Kidney (tissue), 22 donors: ENCODE results near the gene KPNA3. TPM values are rescaled to one million over a fixed set of nuclear protein-coding genes. Genes with fewer than 3 reads are reported as not detected.
A peak's percentile ranks its signal among the peaks of the same experiment; 100 is the strongest.

ENCODE experiments used
- DNase-seq, 5 donors: peaks; one replicate each; pipeline ENCODE4 v3.0.0-alpha.2; 2013 to 2020
- FAIRE-seq: peaks from 2 replicates; lab custom pipeline; 2012; peaks lifted over from hg19 to GRCh38; lab: Jason Lieb, UNC
- H3K27ac ChIP-seq, 2 donors: one replicate each; pipeline ENCODE4 v1.7.0; 2013; ENCODE audit warnings: low read depth in 2 of 2, low read length in 2 of 2, inconsistent platforms in 1 of 2
- H3K27me3 ChIP-seq: one replicate; pipeline ENCODE4 v1.7.1; 2013; ENCODE audit warnings: low read length, inconsistent platforms; ENCODE audit not compliant: control insufficient read depth, insufficient read depth
- H3K36me3 ChIP-seq, 3 donors: one replicate each; pipeline versions ENCODE4 v1.7.0 to v1.7.1; 2013; ENCODE audit warnings: low read length in 3 of 3, control low read depth in 1 of 3, inconsistent platforms in 1 of 3; ENCODE audit not compliant: insufficient read depth in 3 of 3, control insufficient read depth in 2 of 3
- H3K4me1 ChIP-seq, 3 donors: one replicate each; pipeline versions ENCODE4 v1.7.0 to v1.7.1; 2013; ENCODE audit warnings: low read length in 3 of 3, inconsistent platforms in 1 of 3, low read depth in 1 of 3; ENCODE audit not compliant: control insufficient read depth in 2 of 3, insufficient read depth in 2 of 3
- H3K4me3 ChIP-seq, 3 donors: one replicate each; pipeline versions ENCODE4 v1.7.0 to v1.8.1; 2013; ENCODE audit warnings: low read length in 3 of 3, control low read depth in 1 of 3, inconsistent platforms in 1 of 3
- H3K9ac ChIP-seq, 3 donors: one replicate each; pipeline versions ENCODE4 v1.7.0 to v1.7.1; 2013; ENCODE audit warnings: low read length in 3 of 3, control low read depth in 1 of 3, inconsistent platforms in 1 of 3
- H3K9me3 ChIP-seq, 3 donors: one replicate each; pipeline versions ENCODE4 v1.7.0 to v1.7.1; 2013; ENCODE audit warnings: low read length in 3 of 3, control low read depth in 1 of 3, inconsistent platforms in 1 of 3; ENCODE audit not compliant: control insufficient read depth in 2 of 3, insufficient read depth in 1 of 3
- CTCF ChIP-seq: IDR thresholded peaks from 3 replicates; pipeline ENCODE4 v1.5.1; 2012; ENCODE audit warnings: mild to moderate bottlenecking, moderate library complexity, borderline replicate concordance; ENCODE audit not compliant: insufficient read depth; ENCODE audit errors: extremely low read depth
- intact Hi-C: fragments of 100-400 bp; cut with DNase I; formaldehyde crosslinking; loops from one replicate; pipeline ENCODE4 v1.11.1; 2022
- long read RNA-seq, 10 donors: library from polyadenylated mRNA in 1 of 10; unstranded in 1 of 10; transcript quantifications; one replicate each; pipeline ENCODE4 v2.0.0 and lab custom pipeline, GENCODE V29; 2021 to 2026
- polyA plus RNA-seq: library from polyadenylated mRNA; stranded (reverse); fragments of 350-450 nt; fragmentation: Illumina TruSeq; extraction: RNeasy Lipid Tissue Mini Kit (QIAGEN cat#74804); gene quantifications from one replicate; pipeline ENCODE4 v1.2.3, GENCODE V29; 2014; ENCODE audit warnings: low read depth, low replicate concordance; ENCODE audit not compliant: insufficient read depth
- total RNA-seq: library from RNA; stranded (reverse); fragmentation: NEBNext Ultra II Directional; extraction: Animal tissue kit (Norgen Biotek cat#: 25700); gene quantifications from one replicate; pipeline ENCODE4 v1.2.1, GENCODE V29; 2021
- donor health status: control.
- donor health status: control.
- donor health status: control.
- donor health status: control.
- donor health status: control.
- donor health status: DM: yes; HTN: yes; CAD: no.
- donor health status: Normal renal cell carcinoma (clear cell type).

Gene KPNA3
- total RNA-seq (22.3 TPM), polyA plus RNA-seq (9.4 TPM)
- long read RNA-seq, donor 1, full-length matches to known transcripts = 5 of 16 reads
- long read RNA-seq, donor 1, partial matches to known transcripts = 11 of 16 reads
- long read RNA-seq, donor 1, other reads (novel, unspliced or antisense) = 0 of 16 reads
- long read RNA-seq, donor 2, full-length matches to known transcripts = 2 of 12 reads
- long read RNA-seq, donor 2, partial matches to known transcripts = 10 of 12 reads
- long read RNA-seq, donor 2, other reads (novel, unspliced or antisense) = 0 of 12 reads
- long read RNA-seq, donor 3, full-length matches to known transcripts = 4 of 4 reads
- long read RNA-seq, donor 3, partial matches to known transcripts = 0 of 4 reads
- long read RNA-seq, donor 3, other reads (novel, unspliced or antisense) = 0 of 4 reads
- long read RNA-seq, donor 4, full-length matches to known transcripts = 4 of 4 reads
- long read RNA-seq, donor 4, partial matches to known transcripts = 0 of 4 reads
- long read RNA-seq, donor 4, other reads (novel, unspliced or antisense) = 0 of 4 reads
- long read RNA-seq, donor 5 = 0 reads
- long read RNA-seq, donor 6, full-length matches to known transcripts = 2 of 2 reads
- long read RNA-seq, donor 6, partial matches to known transcripts = 0 of 2 reads
- long read RNA-seq, donor 6, other reads (novel, unspliced or antisense) = 0 of 2 reads
- long read RNA-seq, donor 7, full-length matches to known transcripts = 18 of 22 reads
- long read RNA-seq, donor 7, partial matches to known transcripts = 1 of 22 reads
- long read RNA-seq, donor 7, other reads (novel, unspliced or antisense) = 3 of 22 reads
- long read RNA-seq, donor 8, full-length matches to known transcripts = 5 of 5 reads
- long read RNA-seq, donor 8, partial matches to known transcripts = 0 of 5 reads
- long read RNA-seq, donor 8, other reads (novel, unspliced or antisense) = 0 of 5 reads
- long read RNA-seq, donor 9, full-length matches to known transcripts = 4 of 4 reads
- long read RNA-seq, donor 9, partial matches to known transcripts = 0 of 4 reads
- long read RNA-seq, donor 9, other reads (novel, unspliced or antisense) = 0 of 4 reads
- long read RNA-seq, donor 10, full-length matches to known transcripts = 8 of 8 reads
- long read RNA-seq, donor 10, partial matches to known transcripts = 0 of 8 reads
- long read RNA-seq, donor 10, other reads (novel, unspliced or antisense) = 0 of 8 reads

DNA sequence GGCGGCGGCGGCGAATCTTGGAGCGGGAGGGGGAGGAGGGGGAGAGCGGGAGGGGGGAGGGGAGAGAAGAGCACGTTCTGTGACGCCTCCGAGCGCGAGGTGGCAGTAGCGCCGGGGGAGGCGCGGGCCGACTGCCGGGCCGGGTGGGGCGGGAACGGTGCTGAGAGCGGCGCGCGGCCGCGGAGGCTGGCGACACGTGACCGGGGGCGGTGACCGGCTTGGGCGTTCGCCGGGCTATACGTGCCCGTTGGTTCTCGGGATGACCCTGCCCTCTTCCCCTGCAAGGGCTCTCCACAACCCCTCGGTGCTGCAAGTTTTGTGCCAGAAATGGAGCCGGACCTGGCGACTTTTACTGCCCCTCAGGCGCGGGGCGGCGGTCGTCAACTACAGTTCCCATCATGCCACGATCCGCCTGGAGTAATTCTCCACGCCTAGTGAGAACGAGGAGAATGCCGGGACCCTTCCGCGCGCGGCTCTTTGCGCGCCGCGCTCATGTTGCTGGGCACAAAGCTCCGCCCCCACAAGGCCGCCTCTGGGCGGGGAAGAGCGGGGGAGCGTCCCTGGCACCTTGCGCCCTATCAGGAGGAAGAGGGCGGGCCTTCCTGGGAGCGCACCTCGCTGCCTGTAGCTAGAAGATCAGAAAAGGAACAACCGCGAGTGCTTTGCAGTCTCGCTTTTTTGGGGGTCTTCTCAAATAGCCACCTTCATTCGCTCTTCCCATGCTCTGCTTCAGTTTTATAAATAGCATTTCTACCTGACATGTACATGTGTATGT is at the start of gene KPNA3:
Gene KPNA3 (minus strand): TSS at position 133 of the 775 bp plus-strand sequence. CDS start 176 bp downstream, outside the sequence.
- Histone ChIP-seq H3K36me3 (no peaks in the 10 kb centered on the region), H3K4me1 (peaks cover 0 to 9% (median 7%) of the 10 kb centered on the region in 3 donors), H3K27me3 (no peaks in the 10 kb centered on the region), H3K9ac (peak within 1 kb of the TSS; percentile 74 to 91 (median 87)), H3K9me3 (no peaks in the 10 kb centered on the region), H3K27ac (peak within 1 kb of the TSS; percentile 93 to 96), H3K4me3 (peak within 1 kb of the TSS; percentile 89 to 96 (median 91))
- peak; percentile 98 to 99 (median 99) for DNase-seq
- intact Hi-C loops = no loop called here
- TF ChIP-seq CTCF = no peak
- FAIRE-seq = peak; percentile 62

DNA sequence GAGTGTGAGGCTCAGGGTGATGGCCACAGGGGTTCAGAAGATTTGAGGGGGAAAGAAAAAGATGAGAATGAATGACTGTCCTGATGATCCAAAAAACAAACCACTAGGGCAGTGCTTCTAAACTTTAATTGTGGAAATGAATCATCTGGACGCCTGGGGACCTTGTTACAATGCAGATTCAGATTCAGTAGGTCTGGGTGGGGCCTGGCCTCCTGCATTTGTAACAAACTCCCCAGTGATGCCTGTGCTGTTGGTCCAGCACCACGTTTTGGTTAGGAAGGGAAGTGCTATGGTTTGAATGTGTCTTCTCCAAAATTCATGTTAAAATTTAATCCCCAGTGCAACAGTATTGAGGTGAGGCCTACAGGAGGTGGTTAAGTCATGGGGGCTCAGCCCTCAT is 49.5 kb upstream of the KPNA3 start:
- H3K27ac ChIP-seq = no peak overlapping the region
- no peak overlapping the region for H3K9ac ChIP-seq
- TF ChIP-seq CTCF = no peak
- no peaks in the 10 kb centered on the region for H3K36me3 ChIP-seq
- FAIRE-seq (no peak), DNase-seq (no peak)
- H3K9me3 ChIP-seq = no peaks in the 10 kb centered on the region
- no peak overlapping the region for H3K4me3 ChIP-seq
- intact Hi-C loops = loop anchor here (10.0 kb wide), 1 partner anchor 177 kb away; no protein-coding TSS in a partner anchor
- H3K4me1 ChIP-seq = no peaks in the 10 kb centered on the region
- no peaks in the 10 kb centered on the region for H3K27me3 ChIP-seq

DNA sequence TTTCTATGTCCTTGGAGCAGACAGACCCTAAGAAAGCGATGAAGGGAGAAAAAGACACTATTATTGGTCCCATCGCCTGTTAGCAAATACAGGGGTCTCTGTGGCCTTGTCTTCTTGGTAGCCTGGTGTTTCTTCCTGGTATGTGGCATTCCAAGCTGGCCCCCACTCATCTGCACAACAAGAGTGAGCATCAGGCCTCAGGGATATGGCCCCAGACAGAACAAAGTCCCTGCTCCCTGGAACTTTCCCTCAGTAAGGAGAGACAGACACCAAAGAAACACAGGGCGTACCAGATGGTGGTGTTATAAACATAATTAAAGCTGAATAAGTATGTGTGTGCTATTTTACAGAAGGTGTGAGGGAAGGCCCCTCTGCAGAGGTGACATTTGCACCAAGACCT is 48.2 kb upstream of the KPNA3 start:
- no peaks in the 10 kb centered on the region for H3K27me3 ChIP-seq
- DNase-seq (no peak), FAIRE-seq (no peak)
- no peak overlapping the region for H3K4me3 ChIP-seq
- H3K27ac ChIP-seq = no peak overlapping the region
- TF ChIP-seq CTCF = no peak
- no peak overlapping the region for H3K9ac ChIP-seq
- H3K36me3 ChIP-seq = no peaks in the 10 kb centered on the region
- H3K4me1 ChIP-seq = no peaks in the 10 kb centered on the region
- no peaks in the 10 kb centered on the region for H3K9me3 ChIP-seq
- intact Hi-C loops = loop anchor here (10.0 kb wide), 1 partner anchor 176 kb away; no protein-coding TSS in a partner anchor
